ENCODE measurements around the gene TRPC4AP.

DNA sequence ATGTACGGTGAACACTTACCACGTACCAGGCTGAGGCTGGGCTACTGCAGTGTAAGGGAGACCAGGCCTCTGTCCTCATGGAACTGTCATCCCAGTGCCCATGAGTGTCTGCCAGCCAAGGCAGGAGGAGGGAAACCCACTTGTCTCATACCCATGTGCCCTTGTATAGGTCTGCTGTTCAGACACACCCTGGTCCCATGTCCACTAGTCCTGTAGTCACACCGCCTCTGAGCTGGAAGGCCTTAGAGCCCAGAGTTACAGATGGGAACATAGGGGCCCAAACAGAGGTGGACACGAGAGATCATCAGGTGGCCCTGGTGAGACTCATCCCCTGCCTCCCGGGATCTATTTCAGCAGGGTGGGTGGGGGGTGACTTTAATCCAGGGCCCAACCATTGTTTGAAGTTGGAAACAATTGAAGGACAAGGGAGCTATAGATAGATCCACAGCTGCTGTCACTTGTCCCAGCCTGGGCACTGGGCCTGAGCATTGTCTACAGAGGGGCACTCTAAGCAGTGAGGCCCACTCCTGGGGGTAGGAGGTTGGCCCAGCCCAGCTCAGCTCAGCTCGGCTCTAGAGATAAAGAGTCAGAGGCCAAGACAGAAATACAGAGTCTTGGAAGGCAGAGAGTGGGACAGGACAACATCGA is 122.3 kb downstream of the TRPC4AP start:
- no peak for TF ChIP-seq CSDC2 (CRISPR knock-in tag; IDR thresholded peaks at IDR 0.05)
- TF ChIP-seq, protein P1, sequence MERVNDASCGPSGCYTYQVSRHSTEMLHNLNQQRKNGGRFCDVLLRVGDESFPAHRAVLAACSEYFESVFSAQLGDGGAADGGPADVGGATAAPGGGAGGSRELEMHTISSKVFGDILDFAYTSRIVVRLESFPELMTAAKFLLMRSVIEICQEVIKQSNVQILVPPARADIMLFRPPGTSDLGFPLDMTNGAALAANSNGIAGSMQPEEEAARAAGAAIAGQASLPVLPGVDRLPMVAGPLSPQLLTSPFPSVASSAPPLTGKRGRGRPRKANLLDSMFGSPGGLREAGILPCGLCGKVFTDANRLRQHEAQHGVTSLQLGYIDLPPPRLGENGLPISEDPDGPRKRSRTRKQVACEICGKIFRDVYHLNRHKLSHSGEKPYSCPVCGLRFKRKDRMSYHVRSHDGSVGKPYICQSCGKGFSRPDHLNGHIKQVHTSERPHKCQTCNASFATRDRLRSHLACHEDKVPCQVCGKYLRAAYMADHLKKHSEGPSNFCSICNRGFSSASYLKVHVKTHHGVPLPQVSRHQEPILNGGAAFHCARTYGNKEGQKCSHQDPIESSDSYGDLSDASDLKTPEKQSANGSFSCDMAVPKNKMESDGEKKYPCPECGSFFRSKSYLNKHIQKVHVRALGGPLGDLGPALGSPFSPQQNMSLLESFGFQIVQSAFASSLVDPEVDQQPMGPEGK (CRISPR knock-in tag; IDR thresholded peaks at IDR 0.05; ENCODE audit: borderline replicate concordance), result no peak
- TF ChIP-seq, protein P2, sequence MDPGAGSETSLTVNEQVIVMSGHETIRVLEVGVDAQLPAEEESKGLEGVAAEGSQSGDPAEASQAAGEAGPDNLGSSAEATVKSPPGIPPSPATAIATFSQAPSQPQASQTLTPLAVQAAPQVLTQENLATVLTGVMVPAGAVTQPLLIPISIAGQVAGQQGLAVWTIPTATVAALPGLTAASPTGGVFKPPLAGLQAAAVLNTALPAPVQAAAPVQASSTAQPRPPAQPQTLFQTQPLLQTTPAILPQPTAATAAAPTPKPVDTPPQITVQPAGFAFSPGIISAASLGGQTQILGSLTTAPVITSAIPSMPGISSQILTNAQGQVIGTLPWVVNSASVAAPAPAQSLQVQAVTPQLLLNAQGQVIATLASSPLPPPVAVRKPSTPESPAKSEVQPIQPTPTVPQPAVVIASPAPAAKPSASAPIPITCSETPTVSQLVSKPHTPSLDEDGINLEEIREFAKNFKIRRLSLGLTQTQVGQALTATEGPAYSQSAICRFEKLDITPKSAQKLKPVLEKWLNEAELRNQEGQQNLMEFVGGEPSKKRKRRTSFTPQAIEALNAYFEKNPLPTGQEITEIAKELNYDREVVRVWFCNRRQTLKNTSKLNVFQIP (CRISPR knock-in tag; IDR thresholded peaks at IDR 0.05; ENCODE audit: borderline replicate concordance, low read depth), result no peak
- no peak for TF ChIP-seq SNAI2 (CRISPR knock-in tag; IDR thresholded peaks at IDR 0.05)
- no peak for TF ChIP-seq ZC3H10 (CRISPR knock-in tag; IDR thresholded peaks at IDR 0.05)
- no peak for TF ChIP-seq GLIS3 (CRISPR knock-in tag; IDR thresholded peaks at IDR 0.05)
- TF ChIP-seq PPARA (CRISPR knock-in tag; IDR thresholded peaks at IDR 0.05; ENCODE audit: borderline replicate concordance), result no peak
- no peak for TF ChIP-seq ZNF8 (CRISPR knock-in tag; IDR thresholded peaks at IDR 0.05)
